Natural killer cell (primary cell): ENCODE measurements around the gene OBP2A. TPM values are rescaled to one million over a fixed set of nuclear protein-coding genes. Genes with fewer than 3 reads are reported as not detected.

Source experiments
- ATAC-seq, 3 donors: fragments of 150-1000 bp in 2 of 3; fragments of 200-7000 bp in 1 of 3; cut with Tn5 transposase; 1 replicate in 1 of 3; 2 replicates in 2 of 3; pipeline ENCODE4 v1.10.0; 2021; ENCODE audit warnings: mild to moderate bottlenecking in 2 of 3, moderate library complexity in 2 of 3
- DNase-seq, 2 donors: peaks; one replicate each; pipeline versions ENCODE4 v3.0.0 to v3.0.0-alpha.2; 2013 to 2021; ENCODE audit warnings: mixed read lengths in 1 of 2
- H3K27ac ChIP-seq: one replicate; pipeline ENCODE4 v1.5.1; 2013; ENCODE audit warnings: mild to moderate bottlenecking, low read length
- H3K27me3 ChIP-seq: one replicate; pipeline ENCODE4 v1.6.1; 2013; ENCODE audit warnings: low read length; ENCODE audit not compliant: control insufficient read depth, insufficient read depth
- H3K36me3 ChIP-seq: one replicate; pipeline ENCODE4 v1.6.1; 2013; ENCODE audit warnings: low read length; ENCODE audit not compliant: control insufficient read depth, insufficient read depth
- H3K4me1 ChIP-seq: one replicate; pipeline ENCODE4 v1.6.1; 2013; ENCODE audit warnings: low read length; ENCODE audit not compliant: control insufficient read depth, insufficient read depth
- H3K4me3 ChIP-seq: one replicate; pipeline ENCODE4 v1.5.1; 2013; ENCODE audit warnings: low read length
- H3K9me3 ChIP-seq: one replicate; pipeline ENCODE4 v1.6.1; 2013; ENCODE audit warnings: low read length; ENCODE audit not compliant: control insufficient read depth, insufficient read depth
- H3K27ac Mint-ChIP-seq, 2 donors: one replicate each; pipeline ENCODE4 v1.8.0; 2022; ENCODE audit warnings: mild to moderate bottlenecking in 2 of 2, mixed read lengths in 2 of 2, moderate library complexity in 1 of 2
- H3K27me3 Mint-ChIP-seq, 2 donors: one replicate each; pipeline ENCODE4 v1.8.0; 2022; ENCODE audit warnings: low read depth in 2 of 2, mixed read lengths in 2 of 2
- H3K36me3 Mint-ChIP-seq: one replicate; pipeline ENCODE4 v1.8.0; 2022; ENCODE audit warnings: mixed read lengths
- H3K4me1 Mint-ChIP-seq, 2 donors: one replicate each; pipeline ENCODE4 v1.8.0; 2022; ENCODE audit warnings: mixed read lengths in 2 of 2
- H3K4me3 Mint-ChIP-seq: one replicate; pipeline ENCODE4 v1.8.0; 2022; ENCODE audit warnings: mild to moderate bottlenecking, moderate library complexity, mixed read lengths
- H3K9me3 Mint-ChIP-seq, 2 donors: one replicate each; pipeline ENCODE4 v1.8.0; 2022; ENCODE audit warnings: mixed read lengths in 2 of 2
- CTCF ChIP-seq: fragments of 200-600 bp; IDR thresholded peaks from one replicate; pipeline ENCODE4 v1.8.0; 2022; ENCODE audit warnings: antibody characterized with exemption
- WGBS: methylation state at CpG from one replicate; pipeline ENCODE4 v1.1.7; 2013; ENCODE audit warnings: missing lambda C conversion rate; ENCODE audit not compliant: insufficient coverage; 5-methylcytosine and 5-hydroxymethylcytosine counted together
- intact Hi-C: fragments of 100-400 bp; cut with micrococcal nuclease; formaldehyde crosslinking; loops from one replicate; pipeline ENCODE4 v1.14.2; 2022
- total RNA-seq, 4 donors: library from RNA; stranded (reverse); fragments of 120-200 nt in 1 of 4; gene quantifications; one replicate each; pipeline versions ENCODE4 v1.2.3 to v1.2.4, GENCODE V29; 2013 to 2022

The OBP2A gene
- total RNA-seq, 3 donors from 2014 or later (not counting 1 experiment from before 2014, with no cell fraction given) = not detected

- H3K4me3 Mint-ChIP-seq = no peak overlapping the region
- peaks cover 6 to 22% of the 10 kb centered on the region in 2 donors for H3K27me3 Mint-ChIP-seq
- H3K9me3 ChIP-seq = no peaks in the 10 kb centered on the region
- H3K36me3 ChIP-seq = no peaks in the 10 kb centered on the region
- no peaks in the 10 kb centered on the region for H3K9me3 Mint-ChIP-seq
- WGBS = 80% methylated on average over 22 of the region's 22 CpGs
- H3K4me1 ChIP-seq = no peaks in the 10 kb centered on the region
- ATAC-seq = no peak
- no peaks in the 10 kb centered on the region for H3K4me1 Mint-ChIP-seq
- H3K27ac Mint-ChIP-seq = no peak overlapping the region
- intact Hi-C loops = no loop called here
- DNase-seq = no peak
- TF ChIP-seq CTCF = no peak
- no peaks in the 10 kb centered on the region for H3K36me3 Mint-ChIP-seq
- peaks cover 2% of the 10 kb centered on the region for H3K27me3 ChIP-seq
- H3K27ac ChIP-seq = no peak overlapping the region
- H3K4me3 ChIP-seq = no peak overlapping the region
Measured at GRCh38 chr9:135591506-135592330, 45.8 kb downstream of the OBP2A start.

GRCh38 chr9:135592331-135592590, 46.3 kb downstream of the OBP2A start:
- TF ChIP-seq CTCF = no peak
- Histone ChIP-seq H3K36me3 (no peaks in the 10 kb centered on the region), H3K27ac (no peak overlapping the region), H3K4me1 (no peaks in the 10 kb centered on the region), H3K27me3 (peaks cover 2% of the 10 kb centered on the region), H3K4me3 (no peak overlapping the region), H3K9me3 (no peaks in the 10 kb centered on the region)
- H3K36me3 Mint-ChIP-seq = no peaks in the 10 kb centered on the region
- no peaks in the 10 kb centered on the region for H3K9me3 Mint-ChIP-seq
- H3K4me1 Mint-ChIP-seq = no peaks in the 10 kb centered on the region
- H3K27me3 Mint-ChIP-seq = peaks cover 6 to 27% of the 10 kb centered on the region in 2 donors
- WGBS = 86% methylated on average over 5 of the region's 5 CpGs
- ATAC-seq (no peak), DNase-seq (no peak)
- H3K27ac Mint-ChIP-seq = no peak overlapping the region
- intact Hi-C loops = no loop called here
- H3K4me3 Mint-ChIP-seq = no peak overlapping the region

- Mint-ChIP-seq H3K27me3 (peaks cover 6 to 27% of the 10 kb centered on the region in 2 donors), H3K9me3 (no peaks in the 10 kb centered on the region), H3K4me3 (no peak overlapping the region), H3K36me3 (no peaks in the 10 kb centered on the region), H3K27ac (no peak overlapping the region), H3K4me1 (no peaks in the 10 kb centered on the region)
- no peak for ATAC-seq
- intact Hi-C loops = no loop called here
- H3K9me3 ChIP-seq = no peaks in the 10 kb centered on the region
- 80% methylated on average over 9 of the region's 13 CpGs for WGBS
- no peaks in the 10 kb centered on the region for H3K4me1 ChIP-seq
- no peaks in the 10 kb centered on the region for H3K36me3 ChIP-seq
- H3K27ac ChIP-seq = no peak overlapping the region
- peaks cover 2% of the 10 kb centered on the region for H3K27me3 ChIP-seq
- DNase-seq = no peak
- no peak for TF ChIP-seq CTCF
- H3K4me3 ChIP-seq = no peak overlapping the region
Measured at GRCh38 chr9:135592625-135593024, 46.7 kb downstream of the OBP2A start.

- Mint-ChIP-seq H3K9me3 (no peaks in the 10 kb centered on the region), H3K27me3 (peaks cover 9 to 20% of the 10 kb centered on the region in 2 donors), H3K4me1 (no peaks in the 10 kb centered on the region), H3K27ac (no peak overlapping the region), H3K36me3 (no peaks in the 10 kb centered on the region), H3K4me3 (no peak overlapping the region)
- intact Hi-C loops = no loop called here
- DNase-seq (no peak), ATAC-seq (no peak)
- WGBS = 35% methylated on average over 2 of the region's 2 CpGs
- Histone ChIP-seq H3K9me3 (no peaks in the 10 kb centered on the region), H3K4me3 (no peak overlapping the region), H3K27me3 (peaks cover 2% of the 10 kb centered on the region), H3K4me1 (no peaks in the 10 kb centered on the region), H3K27ac (no peak overlapping the region), H3K36me3 (no peaks in the 10 kb centered on the region)
- no peak for TF ChIP-seq CTCF
Measured at GRCh38 chr9:135596211-135596610, 50.3 kb downstream of the OBP2A start.
